ENCODE data around the gene TSPAN9.

DNA sequence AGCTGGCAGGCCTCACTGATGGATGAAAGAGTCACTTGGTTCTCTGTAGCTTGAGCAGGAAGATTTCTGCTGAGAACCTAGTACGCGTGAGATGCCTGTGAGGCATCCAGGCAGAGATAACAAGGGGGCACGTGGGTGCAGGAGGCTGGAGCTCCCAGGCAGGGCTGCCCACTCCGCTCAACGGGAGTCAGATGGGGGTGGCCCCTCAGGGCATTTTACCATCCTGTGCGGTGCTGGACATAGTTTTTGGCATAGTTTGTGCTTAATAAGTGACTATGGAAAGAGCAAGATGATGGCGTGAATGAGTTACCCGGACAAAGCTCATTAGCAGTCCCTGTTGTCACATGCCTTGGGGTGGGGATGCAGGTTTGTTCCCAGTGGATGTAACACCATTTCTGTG lies 182.8 kb downstream of the TSPAN9 start:
- TF ChIP-seq, protein P1, sequence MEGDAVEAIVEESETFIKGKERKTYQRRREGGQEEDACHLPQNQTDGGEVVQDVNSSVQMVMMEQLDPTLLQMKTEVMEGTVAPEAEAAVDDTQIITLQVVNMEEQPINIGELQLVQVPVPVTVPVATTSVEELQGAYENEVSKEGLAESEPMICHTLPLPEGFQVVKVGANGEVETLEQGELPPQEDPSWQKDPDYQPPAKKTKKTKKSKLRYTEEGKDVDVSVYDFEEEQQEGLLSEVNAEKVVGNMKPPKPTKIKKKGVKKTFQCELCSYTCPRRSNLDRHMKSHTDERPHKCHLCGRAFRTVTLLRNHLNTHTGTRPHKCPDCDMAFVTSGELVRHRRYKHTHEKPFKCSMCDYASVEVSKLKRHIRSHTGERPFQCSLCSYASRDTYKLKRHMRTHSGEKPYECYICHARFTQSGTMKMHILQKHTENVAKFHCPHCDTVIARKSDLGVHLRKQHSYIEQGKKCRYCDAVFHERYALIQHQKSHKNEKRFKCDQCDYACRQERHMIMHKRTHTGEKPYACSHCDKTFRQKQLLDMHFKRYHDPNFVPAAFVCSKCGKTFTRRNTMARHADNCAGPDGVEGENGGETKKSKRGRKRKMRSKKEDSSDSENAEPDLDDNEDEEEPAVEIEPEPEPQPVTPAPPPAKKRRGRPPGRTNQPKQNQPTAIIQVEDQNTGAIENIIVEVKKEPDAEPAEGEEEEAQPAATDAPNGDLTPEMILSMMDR (IDR thresholded peaks at IDR 0.05; ENCODE audit: insufficient read depth, low read length), result no peak
- TF ChIP-seq POLR2AphosphoS5 (IDR thresholded peaks at IDR 0.05; ENCODE audit: low read depth) (no peak), GABPA (IDR thresholded peaks at IDR 0.05; ENCODE audit: low read depth) (no peak)
- TF ChIP-seq, protein P2, sequence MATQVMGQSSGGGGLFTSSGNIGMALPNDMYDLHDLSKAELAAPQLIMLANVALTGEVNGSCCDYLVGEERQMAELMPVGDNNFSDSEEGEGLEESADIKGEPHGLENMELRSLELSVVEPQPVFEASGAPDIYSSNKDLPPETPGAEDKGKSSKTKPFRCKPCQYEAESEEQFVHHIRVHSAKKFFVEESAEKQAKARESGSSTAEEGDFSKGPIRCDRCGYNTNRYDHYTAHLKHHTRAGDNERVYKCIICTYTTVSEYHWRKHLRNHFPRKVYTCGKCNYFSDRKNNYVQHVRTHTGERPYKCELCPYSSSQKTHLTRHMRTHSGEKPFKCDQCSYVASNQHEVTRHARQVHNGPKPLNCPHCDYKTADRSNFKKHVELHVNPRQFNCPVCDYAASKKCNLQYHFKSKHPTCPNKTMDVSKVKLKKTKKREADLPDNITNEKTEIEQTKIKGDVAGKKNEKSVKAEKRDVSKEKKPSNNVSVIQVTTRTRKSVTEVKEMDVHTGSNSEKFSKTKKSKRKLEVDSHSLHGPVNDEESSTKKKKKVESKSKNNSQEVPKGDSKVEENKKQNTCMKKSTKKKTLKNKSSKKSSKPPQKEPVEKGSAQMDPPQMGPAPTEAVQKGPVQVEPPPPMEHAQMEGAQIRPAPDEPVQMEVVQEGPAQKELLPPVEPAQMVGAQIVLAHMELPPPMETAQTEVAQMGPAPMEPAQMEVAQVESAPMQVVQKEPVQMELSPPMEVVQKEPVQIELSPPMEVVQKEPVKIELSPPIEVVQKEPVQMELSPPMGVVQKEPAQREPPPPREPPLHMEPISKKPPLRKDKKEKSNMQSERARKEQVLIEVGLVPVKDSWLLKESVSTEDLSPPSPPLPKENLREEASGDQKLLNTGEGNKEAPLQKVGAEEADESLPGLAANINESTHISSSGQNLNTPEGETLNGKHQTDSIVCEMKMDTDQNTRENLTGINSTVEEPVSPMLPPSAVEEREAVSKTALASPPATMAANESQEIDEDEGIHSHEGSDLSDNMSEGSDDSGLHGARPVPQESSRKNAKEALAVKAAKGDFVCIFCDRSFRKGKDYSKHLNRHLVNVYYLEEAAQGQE (IDR thresholded peaks at IDR 0.05; ENCODE audit: insufficient replicate concordance, low read depth), result no peak
